GM19043 (cell line): ENCODE measurements around the gene RAB31.

ENCODE experiments used
- ATAC-seq: cut with Tn5 transposase; IDR thresholded peaks from one replicate; pipeline ENCODE4 v1.9.1; 2021; ENCODE audit warnings: low read depth; ENCODE audit not compliant: unreplicated experiment

The RAB31 gene

GRCh38 chr18:9831036-9831722 is 123.1 kb downstream of the RAB31 start:
- ATAC-seq = no peak

GRCh38 chr18:9831723-9832199 is 123.7 kb downstream of the RAB31 start:
- ATAC-seq = no peak

- ATAC-seq = no peak
These were observed 124.8 kb downstream of the RAB31 start for GRCh38 chr18:9832871-9833270.

GRCh38 chr18:9834551-9834950 is 126.5 kb downstream of the RAB31 start:
- ATAC-seq = no peak

- ATAC-seq = no peak
These were observed 127.1 kb downstream of the RAB31 start for GRCh38 chr18:9835113-9835755.

GRCh38 chr18:9835825-9836224 is 127.7 kb downstream of the RAB31 start:
- no peak for ATAC-seq

- no peak for ATAC-seq
These were observed 130.2 kb downstream of the RAB31 start for GRCh38 chr18:9838144-9838877.

- no peak for ATAC-seq
These were observed 131.1 kb downstream of the RAB31 start for GRCh38 chr18:9839211-9839610.

- ATAC-seq = no peak
These were observed 131.8 kb downstream of the RAB31 start for GRCh38 chr18:9839853-9840252.

- no peak for ATAC-seq
These were observed 133.7 kb downstream of the RAB31 start for GRCh38 chr18:9841752-9842151.

GRCh38 chr18:9842448-9842847 is 134.3 kb downstream of the RAB31 start:
- ATAC-seq = no peak

- ATAC-seq = no peak
These were observed 137.2 kb downstream of the RAB31 start for GRCh38 chr18:9845256-9845655.

GRCh38 chr18:9846162-9846925 is 138.2 kb downstream of the RAB31 start:
- ATAC-seq = no peak

GRCh38 chr18:9848170-9848879 is 140.2 kb downstream of the RAB31 start:
- ATAC-seq = no peak

GRCh38 chr18:9849407-9850283 is 141.5 kb downstream of the RAB31 start:
- ATAC-seq = no peak

- ATAC-seq = no peak
These were observed 142.2 kb downstream of the RAB31 start for GRCh38 chr18:9850309-9850708.

GRCh38 chr18:9851511-9851910 is 143.4 kb downstream of the RAB31 start:
- ATAC-seq = no peak

- no peak for ATAC-seq
These were observed 144.4 kb downstream of the RAB31 start for GRCh38 chr18:9852266-9853081.
